K562 treated with DMSO at 1 percent for 48 hours (cell line): ENCODE data around the gene GATAD1. TPM values are rescaled to one million over a fixed set of nuclear protein-coding genes. Genes with fewer than 3 reads are reported as not detected.

ENCODE experiments used
- total RNA-seq: library from RNA; unstranded; fragments of 300-600 nt; gene quantifications from 2 replicates; pipeline ENCODE4 v1.2.3, GENCODE V29; 2022; ENCODE audit warnings: low replicate concordance; ENCODE audit errors: extremely low read depth

GATAD1 gene
- not detected in 2 replicates for total RNA-seq

DNA sequence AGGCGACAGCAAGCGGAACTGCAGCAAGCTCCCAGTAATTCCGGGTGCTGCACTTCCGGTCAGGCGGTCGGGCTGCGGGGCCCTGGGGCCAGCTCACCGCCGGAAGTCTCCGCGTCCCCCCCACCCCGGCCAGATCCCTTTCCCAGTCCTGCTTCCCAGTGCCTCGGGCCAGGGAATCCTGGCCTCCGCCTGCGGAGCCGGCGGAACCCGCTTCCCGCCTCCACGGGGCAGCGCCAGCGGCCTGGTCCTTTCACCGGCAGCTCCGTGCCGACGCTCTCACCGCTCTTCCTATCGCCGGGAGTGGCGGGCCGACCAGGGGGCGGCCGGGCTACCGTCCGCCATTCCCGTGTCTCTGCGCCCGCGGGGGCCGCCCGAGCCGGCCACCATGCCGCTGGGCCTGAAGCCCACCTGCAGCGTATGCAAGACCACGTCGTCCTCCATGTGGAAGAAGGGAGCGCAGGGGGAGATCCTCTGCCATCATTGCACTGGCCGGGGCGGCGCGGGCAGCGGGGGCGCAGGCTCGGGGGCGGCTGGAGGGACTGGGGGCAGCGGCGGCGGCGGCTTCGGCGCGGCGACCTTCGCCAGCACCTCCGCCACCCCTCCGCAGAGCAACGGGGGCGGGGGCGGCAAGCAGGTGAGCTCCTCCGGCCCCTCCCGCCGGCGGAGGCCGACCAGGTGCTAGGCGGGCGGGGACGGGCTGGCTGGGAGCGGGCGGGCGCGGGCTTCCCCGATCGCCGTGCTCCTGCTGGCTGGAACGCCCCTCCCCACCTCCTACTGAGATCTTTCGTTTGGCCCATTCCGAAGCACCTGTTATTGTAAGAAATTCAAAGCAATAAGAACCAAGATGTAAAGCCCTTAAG, at the start of gene GATAD1:
Gene GATAD1 (plus strand): TSS at position 138 of the 860 bp plus-strand sequence. CDS start 248 bp downstream, at position 386.

GRCh38 chr7:92477681-92478080, 30.4 kb downstream of the GATAD1 start, which contains the start of gene ERVW-1:
TSS of gene ERVW-1 (minus strand) at chr7:92477946. CDS start at chr7:92470381, 7,565 bp downstream.

Other genes with a start within 250 kb of the GATAD1 start
- not detected in 2 replicates for gene KRIT1, start 201.6 kb upstream of the GATAD1 start, total RNA-seq
- not detected in 2 replicates for gene ANKIB1, start 201.5 kb upstream of the GATAD1 start, total RNA-seq
- gene ERVW-1, start 30.5 kb downstream of the GATAD1 start, total RNA-seq, result not detected in 2 replicates
- gene PEX1, start 81.0 kb downstream of the GATAD1 start, total RNA-seq, result not detected in 2 replicates
- gene RBM48, start 81.3 kb downstream of the GATAD1 start, total RNA-seq, result not detected in 2 replicates
- not detected in 2 replicates for gene FAM133B, start 142.9 kb downstream of the GATAD1 start, total RNA-seq